Activated CD4-positive, alpha-beta T cell treated with anti-CD3 and anti-CD28 coated beads, Interleukin-2, Interleukin-6, amounts not matched to agents 100 ng/mL and 50 ng/mL, durations not matched to agents 16 hours and 8 hours (primary cell): ENCODE measurements around the gene SLC7A6OS.
A peak's percentile ranks its signal among the peaks of the same experiment; 100 is the strongest.

Experiments used
- DNase-seq: peaks from one replicate; pipeline ENCODE4 v3.0.0-alpha.2; 2020

The SLC7A6OS gene

DNA sequence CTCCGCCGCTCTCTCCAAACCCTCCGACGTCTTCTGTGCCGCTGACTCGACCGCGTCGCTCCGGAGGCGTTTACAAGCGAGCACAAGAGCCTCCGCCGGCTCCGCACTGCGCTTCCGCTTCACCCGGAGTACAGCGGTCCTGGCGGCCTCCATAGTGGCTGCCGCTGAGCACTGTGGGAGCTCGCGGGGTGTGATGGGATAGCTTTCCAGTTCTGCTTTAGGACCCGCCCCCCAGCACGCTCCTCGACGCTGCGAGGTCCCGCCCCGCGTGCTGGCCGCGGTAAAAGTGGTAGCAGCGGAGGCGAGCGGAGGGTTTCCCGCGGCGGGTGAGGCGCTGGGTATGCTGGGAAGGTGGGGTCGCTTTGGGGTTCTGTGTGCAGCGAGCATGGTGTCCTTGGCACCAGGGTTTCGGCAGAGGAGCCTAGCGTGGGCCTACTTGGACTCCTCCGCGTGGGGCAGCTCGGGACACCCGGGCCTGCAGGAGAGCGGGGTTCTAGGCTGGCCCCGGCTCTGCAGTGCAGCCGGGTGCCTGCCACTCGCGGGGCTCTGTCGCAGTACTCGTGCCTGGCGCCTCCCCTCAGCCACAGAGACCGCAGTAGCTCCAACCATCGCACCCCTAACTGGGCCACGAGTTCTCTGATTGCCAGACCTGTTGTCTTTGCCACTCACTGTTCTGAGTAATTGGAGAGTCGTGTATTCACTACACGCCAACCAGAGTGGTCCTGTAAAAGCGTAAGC, at the start of gene SLC7A6OS, which contains the start of gene PRMT7:
Gene SLC7A6OS (minus strand): TSS at position 173 of the 738 bp plus-strand sequence. CDS start 20 bp downstream, at position 153.
Gene PRMT7 (plus strand): TSS at position 246 of the 738 bp plus-strand sequence. CDS start 4,961 bp downstream, outside the sequence.
- DNase-seq = peak; percentile 95

DNA sequence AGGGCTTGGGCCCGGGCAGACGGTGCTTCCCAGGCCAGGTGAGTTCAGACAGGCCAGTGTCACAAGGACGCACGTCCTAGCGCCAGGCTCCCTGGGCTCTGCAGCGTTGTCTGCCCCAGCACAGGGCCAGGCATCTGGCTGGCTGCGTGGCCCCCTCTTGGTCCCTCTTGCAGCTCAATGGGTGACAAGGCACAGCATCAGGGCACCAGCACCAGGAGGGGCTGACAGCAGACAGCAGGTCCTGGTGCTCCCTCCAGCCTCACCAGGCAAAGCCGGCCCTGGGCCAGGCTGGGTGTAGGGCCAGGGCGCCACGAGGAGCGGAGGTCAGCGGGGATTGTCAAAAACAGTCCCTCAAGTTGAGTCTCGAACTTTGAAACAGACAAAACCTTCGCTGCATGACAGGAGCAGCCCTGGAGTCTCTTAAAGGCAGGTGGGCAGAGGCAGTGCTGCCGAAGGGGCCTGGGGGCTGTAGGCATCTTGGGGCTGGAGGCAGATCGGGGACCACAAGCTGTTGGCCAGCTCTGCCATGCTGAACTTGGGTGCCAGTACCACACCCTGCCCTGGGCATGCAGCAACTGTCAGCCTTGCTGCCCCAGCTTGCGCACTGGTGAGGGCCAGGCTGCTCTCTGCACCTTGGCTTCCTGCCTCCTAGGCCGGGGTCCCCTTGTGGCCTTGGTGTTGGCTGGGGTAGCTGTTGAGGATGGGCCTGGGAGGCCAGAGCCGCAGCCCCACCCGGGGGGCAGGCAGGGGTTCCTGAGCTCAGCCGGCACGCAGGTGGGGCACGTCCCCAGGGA, 48.8 kb upstream of the SLC7A6OS start:
- DNase-seq = no peak

- DNase-seq = no peak
These were observed 48.2 kb upstream of the SLC7A6OS start for GRCh38 chr16:68358951-68359350.

DNA sequence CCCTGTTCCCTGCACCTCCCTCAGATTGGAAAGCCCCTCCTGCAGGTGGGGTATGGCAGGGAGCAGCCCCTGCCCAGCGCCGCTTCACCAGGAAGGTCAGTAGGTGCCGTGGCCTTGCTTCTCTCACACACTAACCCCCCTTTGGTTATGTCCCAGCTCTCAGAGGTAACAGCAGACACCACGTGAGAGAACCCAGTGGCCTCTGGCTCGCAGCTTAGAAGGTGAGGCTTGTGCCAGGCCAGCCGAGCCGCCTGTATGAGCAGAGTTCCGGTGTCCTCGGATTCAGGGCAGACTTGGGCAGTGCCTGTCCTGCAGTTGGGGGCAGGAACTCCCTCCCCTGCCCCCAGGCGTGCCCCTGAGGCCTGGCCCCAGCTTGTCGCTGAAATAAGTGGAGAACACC, 47.2 kb upstream of the SLC7A6OS start:
- DNase-seq = no peak

GRCh38 chr16:68357521-68357922, 46.8 kb upstream of the SLC7A6OS start:
- no peak for DNase-seq

GRCh38 chr16:68356919-68357286, 46.2 kb upstream of the SLC7A6OS start:
- DNase-seq = no peak

GRCh38 chr16:68356249-68356918, 45.6 kb upstream of the SLC7A6OS start:
- DNase-seq = peak; percentile 86

- no peak for DNase-seq
These were observed 44.9 kb upstream of the SLC7A6OS start for GRCh38 chr16:68355447-68356248.

DNA sequence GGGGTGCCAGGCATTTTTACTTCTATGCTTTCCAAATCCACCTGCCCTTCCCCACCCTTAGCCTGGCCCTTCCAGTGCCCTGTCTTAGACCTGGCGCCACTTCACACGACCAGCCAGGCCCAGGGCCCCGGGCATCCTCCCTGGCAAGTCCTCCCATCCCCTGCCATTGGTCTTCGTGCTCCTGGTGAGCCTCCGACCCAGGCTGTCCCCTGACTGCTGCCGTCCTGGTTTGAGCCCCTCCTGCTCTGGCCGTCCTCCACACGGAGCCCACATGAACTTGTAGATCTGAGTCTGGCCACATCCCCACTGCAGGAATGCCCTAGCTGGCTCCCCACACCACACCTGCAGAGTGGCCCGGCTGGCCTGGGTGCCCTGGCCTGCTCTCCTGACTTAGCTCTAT, 44.1 kb upstream of the SLC7A6OS start:
- no peak for DNase-seq

- DNase-seq = no peak
These were observed 42.6 kb upstream of the SLC7A6OS start for GRCh38 chr16:68353366-68353765.

DNA sequence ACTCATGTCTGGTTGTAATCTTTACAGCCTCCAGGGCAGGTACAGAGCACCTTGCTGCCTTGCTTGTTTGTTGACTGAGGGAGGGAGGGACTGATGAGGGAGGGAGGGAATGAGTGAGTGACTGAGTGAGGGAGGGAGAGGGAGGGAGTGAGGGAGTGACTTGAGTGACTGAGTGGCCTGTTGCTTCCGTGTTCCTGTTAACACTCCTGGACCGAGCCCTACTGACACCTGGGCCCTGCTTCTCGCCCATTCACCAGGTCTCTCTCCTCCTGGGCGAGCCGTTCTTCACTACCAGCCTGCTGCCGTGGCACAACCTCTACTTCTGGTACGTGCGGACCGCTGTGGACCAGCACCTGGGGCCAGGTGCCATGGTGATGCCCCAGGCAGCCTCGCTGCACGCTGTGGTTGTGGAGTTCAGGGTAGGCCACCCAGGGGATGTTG, 41.3 kb upstream of the SLC7A6OS start:
- no peak for DNase-seq

DNA sequence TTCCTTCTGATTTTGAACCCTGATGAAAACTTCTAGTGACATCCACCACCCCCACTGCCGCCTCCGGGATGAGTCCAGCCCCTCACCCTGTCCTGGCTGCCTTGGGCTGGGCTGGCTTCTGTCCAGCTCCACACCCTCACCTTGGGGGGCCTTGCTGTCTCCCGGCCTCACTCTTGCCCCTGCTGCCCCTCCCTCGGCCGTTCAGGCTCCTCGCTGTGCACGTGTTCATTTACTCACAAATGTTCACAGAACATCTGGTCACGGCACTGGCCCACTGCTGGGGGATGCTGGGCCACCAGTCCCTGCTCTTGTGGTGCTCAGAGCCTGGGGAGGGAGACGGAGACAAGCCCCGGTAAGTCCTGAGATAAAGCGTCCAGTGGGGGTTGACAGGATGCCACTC, 40.7 kb upstream of the SLC7A6OS start:
- no peak for DNase-seq

DNA sequence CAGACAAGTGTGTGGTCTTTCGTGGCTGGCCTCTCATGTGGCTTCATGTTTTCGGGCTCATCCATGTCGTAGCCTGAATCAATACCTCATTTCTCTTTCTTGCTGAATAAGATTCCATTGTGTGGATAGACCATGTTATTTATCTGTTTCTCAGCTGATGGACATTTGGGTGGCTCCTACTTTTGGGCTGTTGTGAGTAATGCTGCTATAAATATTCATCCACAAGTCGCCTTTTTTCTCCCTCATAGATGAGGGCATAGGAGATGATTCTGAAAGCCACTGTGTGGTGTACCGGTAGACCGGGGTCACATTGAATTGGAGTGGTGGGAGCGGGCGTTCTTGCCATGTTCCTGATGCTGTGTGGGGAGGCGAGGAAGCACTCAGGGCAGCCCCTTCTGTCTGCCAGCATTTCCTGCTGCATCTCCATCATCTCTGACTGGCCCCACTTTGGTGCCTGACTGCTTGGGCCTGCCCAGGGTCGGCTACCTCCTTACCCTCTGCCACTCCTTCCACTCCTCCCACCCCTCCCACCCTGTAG, 40.1 kb upstream of the SLC7A6OS start:
- DNase-seq = no peak

- no peak for DNase-seq
These were observed 39.2 kb upstream of the SLC7A6OS start for GRCh38 chr16:68349838-68350410.

DNA sequence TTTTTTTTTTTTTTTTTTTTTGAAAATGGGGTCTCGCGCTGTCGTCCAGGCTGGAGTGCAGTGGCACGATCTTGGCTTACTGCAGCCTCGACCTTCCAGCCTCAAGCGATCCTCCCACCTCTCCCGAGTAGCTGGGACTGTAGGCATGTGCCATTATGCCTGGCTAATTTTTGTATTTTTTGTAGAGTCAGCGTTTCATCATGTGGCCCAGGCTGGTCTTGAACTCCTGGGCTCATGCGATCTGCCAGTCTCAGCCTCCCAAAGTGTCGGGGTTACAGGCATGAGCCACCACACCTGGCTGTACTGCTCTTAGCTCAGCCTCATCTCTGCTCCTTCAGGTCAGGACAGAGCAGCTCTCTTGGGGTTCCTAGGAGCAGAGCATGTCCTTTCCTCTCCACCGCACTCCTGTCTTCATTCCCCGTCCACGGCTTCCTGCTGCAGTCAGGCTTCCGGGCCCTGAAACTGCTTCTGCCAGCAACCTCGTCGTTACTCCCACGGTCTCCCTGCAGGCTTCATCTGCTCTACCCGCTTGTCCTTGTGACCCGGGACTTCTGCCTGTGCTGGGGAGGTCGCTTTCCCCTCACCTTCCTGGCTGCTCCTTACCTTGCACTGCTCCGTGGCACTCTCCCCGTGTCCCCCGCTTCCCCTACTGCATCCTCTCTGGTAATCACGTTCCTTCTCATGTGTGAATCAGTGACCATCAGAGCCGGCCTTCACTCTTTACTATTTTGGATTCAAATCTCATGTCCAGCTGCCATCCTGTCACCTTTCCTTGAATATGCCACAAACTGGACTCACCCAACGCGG, 38.1 kb upstream of the SLC7A6OS start:
- no peak for DNase-seq

GRCh38 chr16:68347605-68348004, 36.9 kb upstream of the SLC7A6OS start:
- no peak for DNase-seq

GRCh38 chr16:68346892-68347480, 36.2 kb upstream of the SLC7A6OS start:
- DNase-seq = no peak

GRCh38 chr16:68345958-68346635, 35.4 kb upstream of the SLC7A6OS start:
- DNase-seq = no peak

DNA sequence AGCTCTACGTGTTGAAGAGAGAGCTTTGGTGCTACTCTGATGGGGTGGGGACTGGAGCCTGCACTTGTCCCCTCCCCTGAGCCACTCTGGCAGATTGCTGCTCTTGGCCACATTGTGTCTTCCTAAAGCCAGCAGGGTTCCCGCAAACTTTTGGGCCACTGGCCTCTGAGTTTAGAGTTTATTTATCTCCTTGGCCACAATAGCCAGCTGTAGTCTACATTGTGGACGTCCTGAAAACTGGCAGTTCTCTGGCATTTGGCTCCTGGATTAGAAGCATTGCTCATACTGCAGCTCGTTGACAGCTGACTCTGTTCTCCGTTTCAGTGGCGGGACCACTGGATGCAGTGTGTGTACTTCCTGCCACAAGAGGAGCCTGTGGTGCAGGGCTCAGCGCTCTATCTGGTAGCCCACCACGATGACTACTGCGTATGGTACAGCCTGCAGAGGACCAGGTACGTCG, 34.6 kb upstream of the SLC7A6OS start:
- DNase-seq = no peak

GRCh38 chr16:68344252-68344651, 33.5 kb upstream of the SLC7A6OS start:
- DNase-seq = no peak
